GM19035 (cell line): ENCODE data around the gene ZSCAN16.

Experiments
- ATAC-seq: cut with Tn5 transposase; IDR thresholded peaks from one replicate; pipeline ENCODE4 v1.9.1; 2021; ENCODE audit not compliant: unreplicated experiment

ZSCAN16 gene

GRCh38 chr6:28125401-28125800, 992 bp downstream of the ZSCAN16 start:
- no peak for ATAC-seq

- ATAC-seq: no peak
These were observed 9.6 kb downstream of the ZSCAN16 start for GRCh38 chr6:28134015-28134414.

- ATAC-seq: no peak
These were observed 10.3 kb downstream of the ZSCAN16 start for GRCh38 chr6:28134716-28135115.

- ATAC-seq: no peak
These were observed 11.0 kb downstream of the ZSCAN16 start for GRCh38 chr6:28135393-28135792.

GRCh38 chr6:28136585-28137504, 12.4 kb downstream of the ZSCAN16 start:
- ATAC-seq: peak; percentile 69

- ATAC-seq: peak; percentile 29
These were observed 13.1 kb downstream of the ZSCAN16 start for GRCh38 chr6:28137505-28137981.

GRCh38 chr6:28139860-28140543, 15.6 kb downstream of the ZSCAN16 start:
- no peak for ATAC-seq

- no peak for ATAC-seq
These were observed 16.2 kb downstream of the ZSCAN16 start for GRCh38 chr6:28140616-28141015.

- ATAC-seq: peak; percentile 83
These were observed 17.3 kb downstream of the ZSCAN16 start, which contains the start of gene ZKSCAN8 for GRCh38 chr6:28141500-28142329. Gene ZKSCAN8, plus strand, starts transcription at chr6:28141883. Its CDS starts 6,525 bp downstream, at chr6:28148408.

GRCh38 chr6:28142446-28142845, 18.0 kb downstream of the ZSCAN16 start:
- ATAC-seq: no peak

GRCh38 chr6:28145231-28145630, 20.8 kb downstream of the ZSCAN16 start:
- no peak for ATAC-seq

GRCh38 chr6:28152531-28152930, 28.1 kb downstream of the ZSCAN16 start:
- no peak for ATAC-seq

- no peak for ATAC-seq
These were observed 29.1 kb downstream of the ZSCAN16 start for GRCh38 chr6:28153546-28153945.

GRCh38 chr6:28154357-28154756, 29.9 kb downstream of the ZSCAN16 start:
- ATAC-seq: no peak

GRCh38 chr6:28158318-28158717, 33.9 kb downstream of the ZSCAN16 start:
- no peak for ATAC-seq

- ATAC-seq: no peak
These were observed 34.7 kb downstream of the ZSCAN16 start for GRCh38 chr6:28159029-28159607.

GRCh38 chr6:28160233-28160632, 35.8 kb downstream of the ZSCAN16 start:
- no peak for ATAC-seq

GRCh38 chr6:28161410-28162079, 37.1 kb downstream of the ZSCAN16 start:
- peak; percentile 58 for ATAC-seq

GRCh38 chr6:28165563-28165962, 41.2 kb downstream of the ZSCAN16 start:
- no peak for ATAC-seq

GRCh38 chr6:28167068-28167467, 42.7 kb downstream of the ZSCAN16 start:
- no peak for ATAC-seq
